GM12875 (cell line): ENCODE results near the gene CSPG4.
"Not testable (repeated sequence)": the region's sequence is repeated elsewhere in the genome, so short reads cannot be mapped to it uniquely, and the experiment has no call there.

ENCODE experiments used
- H3K4me3 ChIP-seq: one replicate; pipeline ENCODE4 v1.5.1; 2011; ENCODE audit warnings: low read depth, low read length, control low read depth
- TF ChIP-seq, protein P1 (sequence below): IDR thresholded peaks from 2 replicates; pipeline ENCODE4 v1.5.1; 2011; ENCODE audit warnings: low read depth, mild to moderate bottlenecking, control low read depth, inconsistent platforms, low read length, moderate library complexity, borderline replicate concordance; ENCODE audit not compliant: insufficient read depth

Gene CSPG4

DNA sequence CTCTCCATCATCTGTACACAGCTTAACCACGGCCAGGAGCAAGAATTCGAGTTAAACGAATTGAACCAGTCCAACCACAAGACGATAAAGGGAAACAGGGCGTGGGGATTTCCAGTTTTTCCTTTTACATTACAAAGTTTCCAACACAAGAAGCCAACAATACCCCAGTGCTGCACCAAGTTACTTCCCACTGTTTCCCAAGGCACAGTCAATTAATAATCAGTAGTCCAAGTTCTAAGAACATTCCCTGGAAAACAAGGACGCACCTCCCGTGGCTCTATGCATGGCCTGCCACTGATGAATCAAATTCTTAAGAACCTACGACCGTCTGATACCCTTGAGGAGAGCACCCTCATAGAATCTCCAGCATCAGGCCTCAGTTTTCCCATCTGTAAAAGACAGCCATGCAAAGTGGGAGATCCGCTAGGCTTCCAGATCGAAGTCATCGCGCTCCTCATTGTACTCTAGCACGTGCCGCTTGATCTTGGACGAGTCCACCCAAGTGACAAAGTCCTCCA, 73.4 kb downstream of the CSPG4 start:
- H3K4me3 ChIP-seq: peak overlapping the region; percentile 97
- TF ChIP-seq, protein P1, sequence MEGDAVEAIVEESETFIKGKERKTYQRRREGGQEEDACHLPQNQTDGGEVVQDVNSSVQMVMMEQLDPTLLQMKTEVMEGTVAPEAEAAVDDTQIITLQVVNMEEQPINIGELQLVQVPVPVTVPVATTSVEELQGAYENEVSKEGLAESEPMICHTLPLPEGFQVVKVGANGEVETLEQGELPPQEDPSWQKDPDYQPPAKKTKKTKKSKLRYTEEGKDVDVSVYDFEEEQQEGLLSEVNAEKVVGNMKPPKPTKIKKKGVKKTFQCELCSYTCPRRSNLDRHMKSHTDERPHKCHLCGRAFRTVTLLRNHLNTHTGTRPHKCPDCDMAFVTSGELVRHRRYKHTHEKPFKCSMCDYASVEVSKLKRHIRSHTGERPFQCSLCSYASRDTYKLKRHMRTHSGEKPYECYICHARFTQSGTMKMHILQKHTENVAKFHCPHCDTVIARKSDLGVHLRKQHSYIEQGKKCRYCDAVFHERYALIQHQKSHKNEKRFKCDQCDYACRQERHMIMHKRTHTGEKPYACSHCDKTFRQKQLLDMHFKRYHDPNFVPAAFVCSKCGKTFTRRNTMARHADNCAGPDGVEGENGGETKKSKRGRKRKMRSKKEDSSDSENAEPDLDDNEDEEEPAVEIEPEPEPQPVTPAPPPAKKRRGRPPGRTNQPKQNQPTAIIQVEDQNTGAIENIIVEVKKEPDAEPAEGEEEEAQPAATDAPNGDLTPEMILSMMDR: no peak

DNA sequence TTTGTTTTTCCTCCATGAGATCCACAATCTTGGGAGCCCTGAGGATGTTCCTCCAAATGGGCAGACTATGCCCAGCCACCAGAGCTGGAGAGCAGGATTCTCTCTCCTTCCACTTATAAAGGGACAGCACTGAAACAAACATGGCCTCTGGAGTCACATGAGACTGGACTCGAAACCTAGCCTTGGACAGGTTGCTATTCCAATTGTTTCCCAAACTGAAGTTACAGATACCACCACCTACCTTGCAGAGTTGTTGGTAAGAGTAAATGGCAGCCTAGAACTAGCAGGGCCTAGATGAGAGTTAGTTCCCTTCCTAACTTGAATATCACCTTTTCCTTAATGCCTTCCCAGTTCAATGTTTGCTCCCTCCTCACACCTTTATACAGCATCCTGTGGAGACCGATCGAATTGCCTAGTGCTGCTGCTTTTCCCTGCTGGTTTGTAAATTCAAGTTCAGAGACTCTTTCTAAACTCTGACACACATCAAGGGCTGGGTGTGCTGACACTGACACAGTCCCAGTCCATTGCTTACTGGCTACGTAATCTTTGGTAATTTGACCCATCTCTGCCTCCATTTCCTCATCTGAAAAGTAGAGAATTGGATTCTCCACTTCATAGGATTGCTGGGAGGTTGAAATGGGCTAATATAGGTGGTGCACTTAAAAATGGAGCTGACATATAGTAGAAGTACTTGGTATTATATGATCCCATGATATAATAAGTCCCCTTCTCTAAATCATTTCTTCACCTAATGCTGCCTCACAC, 75.2 kb downstream of the CSPG4 start:
- TF ChIP-seq, protein P1: no peak
- H3K4me3 ChIP-seq: no peak overlapping the region

DNA sequence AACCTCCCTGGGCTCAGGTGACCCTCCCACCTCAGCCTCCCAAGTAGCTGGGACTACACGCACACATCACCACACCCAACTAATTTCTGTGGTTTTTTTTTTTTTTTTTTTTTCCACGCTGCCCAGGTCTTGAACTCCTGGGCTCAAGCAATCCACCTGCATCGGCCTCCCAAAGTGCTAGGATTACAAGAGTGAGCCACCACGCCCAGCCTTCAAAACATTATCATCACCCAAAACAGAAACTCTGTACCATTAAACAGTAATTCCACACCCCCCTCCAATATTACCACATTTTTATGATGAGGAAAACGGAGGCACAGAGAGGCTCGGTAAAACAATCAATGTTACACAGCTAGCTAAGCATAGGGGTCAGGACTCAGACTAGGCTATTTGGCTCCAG, 76.6 kb downstream of the CSPG4 start:
- TF ChIP-seq, protein P1: no peak

DNA sequence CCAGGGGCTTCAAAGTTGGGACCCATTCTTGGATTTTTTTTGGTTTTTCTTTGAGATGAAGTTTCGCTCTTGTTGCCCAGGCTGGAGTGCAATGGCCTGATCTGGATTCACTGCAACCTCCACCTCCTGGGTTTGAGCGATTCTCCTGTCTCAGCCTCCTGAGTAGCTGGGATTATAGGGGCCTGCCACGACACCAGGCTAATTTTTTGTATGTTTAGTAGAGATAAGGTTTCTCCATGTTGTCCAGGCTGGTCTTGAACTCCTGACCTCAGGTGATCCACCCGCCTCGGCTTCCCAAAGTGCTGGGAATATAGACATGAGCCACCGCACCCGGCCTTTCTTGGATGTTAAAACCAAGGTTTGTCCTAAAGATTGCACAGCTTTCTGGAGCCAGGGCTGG, 78.7 kb downstream of the CSPG4 start:
- H3K4me3 ChIP-seq: not testable (repeated sequence)

More for the DNA sequence above, 76.6 kb downstream of the CSPG4 start:
- no peak overlapping the region for H3K4me3 ChIP-seq

DNA sequence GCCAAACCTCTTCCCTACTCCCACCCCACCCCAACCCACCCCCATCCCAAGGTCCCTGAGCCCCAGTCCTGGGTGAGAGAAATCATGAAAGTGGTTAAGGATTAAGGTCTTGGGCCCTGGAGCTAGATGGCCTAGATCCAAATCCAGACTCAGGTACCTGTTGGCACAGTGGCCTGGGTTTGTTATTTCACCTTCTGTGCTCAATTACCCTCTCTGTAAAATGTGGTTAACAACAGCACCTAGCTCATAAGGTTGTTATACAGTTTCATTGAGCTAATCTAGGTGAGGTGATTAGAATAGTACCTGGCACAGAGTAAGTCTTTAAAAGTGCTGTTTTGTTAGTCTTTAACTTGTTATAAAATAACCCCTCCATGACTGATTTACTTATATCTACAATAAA, 80.7 kb downstream of the CSPG4 start:
- TF ChIP-seq, protein P1: no peak
- no peak overlapping the region for H3K4me3 ChIP-seq

DNA sequence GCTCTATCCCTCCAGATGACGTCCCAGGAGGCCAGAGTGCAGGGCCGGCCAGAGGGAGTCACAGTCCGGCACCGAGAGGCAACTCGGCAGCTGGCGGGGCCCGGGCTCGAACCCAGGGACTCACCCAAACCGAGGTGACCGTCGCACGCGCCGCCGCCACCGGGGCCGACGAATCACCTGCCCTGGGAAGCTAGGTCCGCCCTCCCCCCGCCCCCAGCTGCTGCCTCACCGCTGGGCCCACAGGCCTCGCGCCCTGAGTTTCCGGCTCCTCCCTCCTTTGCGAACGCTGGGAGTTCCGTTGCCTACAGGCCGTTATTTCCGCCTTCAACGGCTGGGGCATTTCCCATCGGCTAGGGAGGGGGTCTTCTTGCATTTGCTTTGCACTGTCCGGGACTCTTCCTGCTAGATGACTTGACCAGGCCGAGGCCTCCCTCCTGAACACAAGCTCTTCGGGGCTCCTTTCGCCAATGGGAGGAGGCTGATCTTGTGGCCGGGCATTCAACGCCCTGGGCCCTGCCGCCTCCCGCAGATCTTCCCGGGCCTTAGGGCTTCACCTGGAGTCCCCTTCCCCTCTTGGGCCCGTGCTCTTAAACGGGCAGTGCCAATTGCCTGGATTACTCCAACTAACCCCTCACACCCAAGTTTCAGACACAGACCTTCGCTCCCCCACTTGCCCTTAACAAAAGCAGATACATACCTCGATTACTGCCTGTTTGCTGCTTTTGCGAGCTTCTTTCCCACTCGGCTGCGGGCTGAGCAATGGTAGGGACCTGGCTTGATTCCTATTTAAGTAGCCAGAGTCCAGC, 86.9 kb downstream of the CSPG4 start, which contains the start of gene SNUPN:
Gene SNUPN, minus strand, starts transcription at position 184 of the 806 bp plus-strand sequence. CDS start 4,674 bp downstream, outside the sequence.
- H3K4me3 ChIP-seq: peak within 1 kb of the TSS; percentile 94
- TF ChIP-seq, protein P1: no peak
